GM21381 (cell line): ENCODE data around the gene ARRDC2.
"Not testable (repeated sequence)": the region's sequence is repeated elsewhere in the genome, so short reads cannot be mapped to it uniquely, and the experiment has no call there.

Experiments used
- ATAC-seq: cut with Tn5 transposase; IDR thresholded peaks from one replicate; pipeline ENCODE4 v1.9.1; 2021; ENCODE audit warnings: mild to moderate bottlenecking, moderate library complexity; ENCODE audit not compliant: unreplicated experiment

Gene ARRDC2

GRCh38 chr19:18007917-18008673 lies at the start of gene ARRDC2:
TSS of gene ARRDC2 (plus strand) at chr19:18008170. CDS start at chr19:18008311, 141 bp downstream.
- ATAC-seq: peak; percentile 59

GRCh38 chr19:17963936-17964691 lies 43.9 kb upstream of the ARRDC2 start:
- no peak for ATAC-seq

GRCh38 chr19:17965370-17966128 lies 42.4 kb upstream of the ARRDC2 start:
- no peak for ATAC-seq

GRCh38 chr19:17966129-17966483 lies 41.9 kb upstream of the ARRDC2 start:
- ATAC-seq: no peak

- no peak for ATAC-seq
Observed at GRCh38 chr19:17966550-17967256, 41.3 kb upstream of the ARRDC2 start, which contains the start of gene KCNN1. TSS of gene KCNN1 (plus strand) at chr19:17967107. CDS start at chr19:17973889, 6,782 bp downstream.

- ATAC-seq: no peak
Observed at GRCh38 chr19:17967257-17968051, 40.5 kb upstream of the ARRDC2 start.

- no peak for ATAC-seq
Observed at GRCh38 chr19:17968362-17968761, 39.6 kb upstream of the ARRDC2 start.

GRCh38 chr19:17969096-17969792 lies 38.7 kb upstream of the ARRDC2 start:
- no peak for ATAC-seq

- no peak for ATAC-seq
Observed at GRCh38 chr19:17972230-17972629, 35.7 kb upstream of the ARRDC2 start.

GRCh38 chr19:17973759-17974158 lies 34.2 kb upstream of the ARRDC2 start:
- ATAC-seq: no peak

GRCh38 chr19:17974551-17974950 lies 33.4 kb upstream of the ARRDC2 start:
- no peak for ATAC-seq

- ATAC-seq: no peak
Observed at GRCh38 chr19:17975032-17975431, 32.9 kb upstream of the ARRDC2 start.

- ATAC-seq: no peak
Observed at GRCh38 chr19:17977021-17977420, 30.9 kb upstream of the ARRDC2 start.

GRCh38 chr19:17977488-17977887 lies 30.5 kb upstream of the ARRDC2 start:
- no peak for ATAC-seq

GRCh38 chr19:17981611-17982010 lies 26.4 kb upstream of the ARRDC2 start:
- no peak for ATAC-seq

- ATAC-seq: no peak
Observed at GRCh38 chr19:17982430-17982829, 25.5 kb upstream of the ARRDC2 start.

GRCh38 chr19:17985037-17985818 lies 22.7 kb upstream of the ARRDC2 start:
- ATAC-seq: no peak

- ATAC-seq: not testable (repeated sequence)
Observed at GRCh38 chr19:17986569-17986968, 21.4 kb upstream of the ARRDC2 start.

- ATAC-seq: no peak
Observed at GRCh38 chr19:17988161-17988560, 19.8 kb upstream of the ARRDC2 start.
